Medulla oblongata (tissue), 1 donor: ENCODE data around the gene IGF2BP1.
"Not testable (repeated sequence)": the region's sequence is repeated elsewhere in the genome, so short reads cannot be mapped to it uniquely, and the experiment has no call there.

Source experiments
- DNase-seq: peaks from one replicate; pipeline ENCODE4 v3.0.0-alpha.2; 2015; ENCODE audit errors: extremely low spot score

Gene IGF2BP1

DNA sequence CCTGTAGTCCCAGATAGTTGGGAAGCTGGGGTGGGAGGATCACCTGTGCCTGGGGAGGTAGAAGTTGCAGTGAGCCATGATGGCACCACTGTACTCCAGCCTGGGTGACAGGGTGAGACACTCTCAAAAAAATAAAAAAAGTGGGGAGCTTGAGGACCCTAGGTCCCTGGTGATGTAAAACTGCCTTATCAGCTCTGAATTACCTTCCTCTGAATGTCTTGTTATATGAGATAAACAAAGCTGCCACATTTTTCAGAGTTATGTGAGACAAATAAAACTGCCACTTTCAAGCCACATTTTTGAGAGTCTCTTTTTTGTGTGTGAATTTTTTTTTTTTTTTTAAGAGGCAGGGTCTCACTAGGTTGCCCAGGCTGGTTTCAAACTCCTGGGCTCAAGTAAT lies 103.4 kb downstream of the IGF2BP1 start:
- DNase-seq, result no peak

DNA sequence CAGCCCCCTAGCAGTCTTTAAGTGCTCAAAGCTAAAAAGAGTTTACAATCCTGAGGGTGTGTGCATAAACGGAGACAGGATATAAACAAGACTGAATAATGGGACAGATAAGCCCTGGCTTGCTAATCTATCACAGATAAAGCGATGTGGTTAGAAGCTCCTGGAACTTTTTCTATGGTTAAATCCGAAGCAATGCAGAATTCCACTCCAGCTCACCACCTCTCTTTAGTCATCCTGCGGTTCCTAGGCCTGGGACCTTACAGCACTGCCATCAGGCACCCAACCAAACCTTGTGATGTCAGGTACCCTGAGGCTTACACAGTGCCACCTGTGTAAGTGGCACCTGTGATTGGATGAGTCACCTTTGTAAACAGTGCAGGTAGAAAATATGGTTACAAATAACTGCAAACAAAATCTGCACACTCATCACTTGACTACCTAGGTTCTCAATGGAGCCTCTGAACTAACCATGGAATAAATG lies 103.9 kb downstream of the IGF2BP1 start:
- DNase-seq, result no peak

DNA sequence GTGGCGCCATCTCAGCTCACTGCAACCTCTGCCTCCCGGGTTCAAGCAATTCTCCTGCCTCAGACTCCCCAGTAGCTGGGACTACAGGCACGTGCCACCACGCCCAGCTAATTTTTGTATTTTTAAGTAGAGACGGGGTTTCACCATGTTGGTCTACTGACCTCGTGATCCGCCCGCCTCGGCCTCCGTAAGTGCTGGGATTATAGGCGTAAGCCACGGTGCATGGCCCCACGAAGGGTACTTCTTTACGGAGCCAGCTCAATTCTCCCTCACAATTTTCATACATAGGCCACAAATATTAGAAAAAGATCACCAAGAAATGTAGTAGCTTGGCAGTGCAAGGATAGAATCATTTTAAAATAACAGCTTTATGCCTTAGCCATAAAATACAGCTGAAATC lies 106.2 kb downstream of the IGF2BP1 start:
- DNase-seq, result not testable (repeated sequence)

DNA sequence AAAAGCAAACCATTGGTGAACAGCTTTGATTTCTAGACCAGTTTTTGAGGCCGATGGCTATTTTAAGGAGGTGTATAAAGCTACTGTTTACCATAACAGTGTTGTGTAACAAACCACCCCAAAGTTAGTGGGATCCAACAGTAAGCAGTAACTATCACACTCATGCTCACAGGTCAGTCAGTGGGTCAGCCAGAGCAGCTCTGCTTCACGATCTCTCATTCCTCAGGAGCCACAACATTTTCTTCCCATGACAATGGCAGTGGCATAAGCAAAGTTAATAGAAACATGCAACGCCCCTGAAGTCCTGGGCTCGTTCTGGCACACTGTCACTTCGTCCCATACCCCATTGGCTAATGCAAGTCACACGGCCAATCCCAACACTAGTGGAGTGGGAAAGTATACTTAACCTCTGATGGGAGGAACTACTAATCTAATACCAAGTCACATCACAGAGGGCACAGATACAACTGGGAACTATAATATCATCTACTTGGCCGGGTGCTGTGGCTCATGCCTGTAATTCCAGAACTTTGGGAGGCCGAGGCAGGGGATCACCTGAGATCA lies 107.4 kb downstream of the IGF2BP1 start:
- DNase-seq, result no peak
